K562 (cell line): ENCODE results near the gene CYB5D1. TPM values are rescaled to one million over a fixed set of nuclear protein-coding genes. Genes with fewer than 3 reads are reported as not detected.

Source experiments
- ATF2 ChIP-seq: sonication (generic); formaldehyde crosslinking; IDR thresholded peaks from 2 replicates; pipeline ENCODE4 v1.8.1; 2022; ENCODE audit warnings: missing genetic modification reagents
- COPS2 ChIP-seq: fragments of 450-650 bp; conservative IDR thresholded peaks from 2 replicates; pipeline ENCODE4 v1.6.1; 2016; ENCODE audit warnings: mild to moderate bottlenecking, moderate library complexity
- CREB3L1 ChIP-seq: fragments of 450-650 bp; IDR thresholded peaks from 2 replicates; pipeline ENCODE4 v1.6.1; 2014; ENCODE audit warnings: low read depth, mild to moderate bottlenecking, moderate library complexity, borderline replicate concordance
- DEAF1 ChIP-seq: fragments of 450-650 bp; formaldehyde crosslinking; IDR thresholded peaks from 2 replicates; pipeline ENCODE4 v1.4.0; 2020; ENCODE audit warnings: mild to moderate bottlenecking, moderate library complexity
- ELF1 ChIP-seq: fragments of 200-800 bp; sonication (Bioruptor generic); IDR thresholded peaks from 2 replicates; pipeline ENCODE4 v1.6.1; 2016; ENCODE audit warnings: missing genetic modification characterization, missing compliant biosample characterization
- MAFK ChIP-seq: IDR thresholded peaks from 2 replicates; pipeline ENCODE4 v1.6.1; 2011; ENCODE audit warnings: low read length, improper control_type of control experiment
- MEF2A ChIP-seq: IDR thresholded peaks from 2 replicates; pipeline ENCODE4 v1.6.1; 2011; ENCODE audit warnings: low read depth, mild to moderate bottlenecking, low read length, moderate library complexity; ENCODE audit not compliant: control insufficient read depth
- MEIS2 ChIP-seq: fragments of 450-650 bp; IDR thresholded peaks from 2 replicates; pipeline ENCODE4 v1.6.1; 2014; ENCODE audit warnings: mild to moderate bottlenecking; ENCODE audit not compliant: partially characterized antibody
- NFYB ChIP-seq: IDR thresholded peaks from 2 replicates; pipeline ENCODE4 v1.6.1; 2011; ENCODE audit warnings: mild to moderate bottlenecking, moderate library complexity; ENCODE audit not compliant: insufficient read length; ENCODE audit errors: extremely low read depth
- RBM25 ChIP-seq: fragments of 200-400 bp; formaldehyde crosslinking; IDR thresholded peaks from 2 replicates; pipeline ENCODE4 v1.6.1; 2018; ENCODE audit warnings: low read length, low read depth, moderate library complexity; ENCODE audit not compliant: severe bottlenecking
- SRSF1 ChIP-seq: fragments of 200-400 bp; formaldehyde crosslinking; IDR thresholded peaks from 2 replicates; pipeline ENCODE4 v1.6.1; 2017; ENCODE audit warnings: mild to moderate bottlenecking, low read depth, low read length, moderate library complexity
- TFAM ChIP-seq: fragments of 250-450 bp; sonication (Bioruptor Pico); conservative IDR thresholded peaks from 2 replicates; pipeline ENCODE4 v1.5.0; 2021; ENCODE audit warnings: mild to moderate bottlenecking, moderate library complexity
- TGIF2 ChIP-seq: sonication (generic); formaldehyde crosslinking; IDR thresholded peaks from 2 replicates; pipeline ENCODE4 v1.8.1; 2022; ENCODE audit warnings: mild to moderate bottlenecking, missing genetic modification reagents, moderate library complexity
- USF2 ChIP-seq: sonication (generic); formaldehyde crosslinking; IDR thresholded peaks from 2 replicates; pipeline ENCODE4 v1.5.0; 2020; ENCODE audit warnings: missing genetic modification reagents
- ZBTB11 ChIP-seq, 3 experiments: fragments of 200-800 bp in 1 of 3; fragments of 250-450 bp in 1 of 3; fragments of 450-650 bp in 1 of 3; sonication (Bioruptor Pico) in 1 of 3; sonication (Bioruptor generic) in 1 of 3; formaldehyde crosslinking in 1 of 3; IDR thresholded peaks; 2 replicates each; pipeline versions ENCODE4 v1.6.1 to v1.8.0; 2016 to 2022; ENCODE audit warnings: mild to moderate bottlenecking in 2 of 3, missing genetic modification characterization in 2 of 3, missing compliant biosample characterization in 1 of 3, moderate library complexity in 1 of 3
- ZNF146 ChIP-seq: IDR thresholded peaks from one replicate; pipeline ENCODE4 v1.6.1; 2018; ENCODE audit warnings: missing compliant biosample characterization; ENCODE audit not compliant: unreplicated experiment
- ZNF583 ChIP-seq: fragments of 250-450 bp; sonication (Bioruptor Pico); IDR thresholded peaks from 2 replicates; pipeline ENCODE4 v1.4.0; 2020
- polyA plus RNA-seq, 8 experiments: library from polyadenylated mRNA; depleted of rRNA in 4 of 8; stranded (reverse) in 5 of 8; unstranded in 3 of 8; fragments of >200 nt; fragmentation: Nextera tagmentation in 2 of 8; fragmentation: Illumina TruSeq in 1 of 8; extraction: Ambion mirVana in 2 of 8; extraction: Trizol in 1 of 8; gene quantifications; 2 replicates each; pipeline versions ENCODE4 v1.2.1 to v1.2.3, GENCODE V29; 2011 to 2014; ENCODE audit warnings: inconsistent platforms in 1 of 8, missing spikeins in 1 of 8
- total RNA-seq, 7 experiments: library from RNA; depleted of rRNA in 6 of 7; stranded (reverse); fragments of >200 nt in 6 of 7; fragmentation: Illumina TruSeq in 2 of 7; extraction: Trizol in 2 of 7; gene quantifications; 2 replicates each; pipeline versions ENCODE4 v1.2.1 to v1.2.3, GENCODE V29; 2011 to 2021; ENCODE audit warnings: low replicate concordance in 1 of 7

CYB5D1 gene
- total and polyA plus RNA-seq, 9 of the 15 experiments (the other 6 are each of a cell fraction or from before 2014, with no cell fraction given): 2.4 to 7.9 (median 5.7) TPM

- no peak for TF ChIP-seq MAFK
- no peak for TF ChIP-seq RBM25
- no peak for TF ChIP-seq ATF2
- no peak for TF ChIP-seq MEF2A
- TF ChIP-seq DEAF1 (CRISPR knock-in tag): no peak
- TF ChIP-seq NFYB: no peak
- no peak for TF ChIP-seq COPS2
- TF ChIP-seq TFAM (CRISPR knock-in tag): no peak
- no peak; a peak in 1 of 6 replicates for TF ChIP-seq ZBTB11 (CRISPR knock-in tag; IDR thresholded peaks at IDR 0.05)
- TF ChIP-seq CREB3L1: no peak
- TF ChIP-seq TGIF2: no peak
- TF ChIP-seq MEIS2: peak; percentile 37
- TF ChIP-seq ZNF146: no peak
- no peak for TF ChIP-seq SRSF1
- no peak for TF ChIP-seq ZNF583 (CRISPR knock-in tag)
- no peak for TF ChIP-seq ELF1 (tag)
- peak; percentile 68 for TF ChIP-seq USF2 (CRISPR knock-in tag)
Measured at GRCh38 chr17:7841396-7841914, 16.3 kb upstream of the CYB5D1 start (continued).
